Activated T-cell treated with anti-CD3 and anti-CD28 coated beads, Interleukin-2, amount 50 U/mL, for 72 hours (primary cell): Measurements from ENCODE around the gene COA3. TPM values are rescaled to one million over a fixed set of nuclear protein-coding genes. Genes with fewer than 3 reads are reported as not detected.
A peak's percentile ranks its signal among the peaks of the same experiment; 100 is the strongest.
"Not testable (repeated sequence)": the region's sequence is repeated elsewhere in the genome, so short reads cannot be mapped to it uniquely, and the experiment has no call there.

Experiments used
- ATAC-seq, 2 donors: fragments of 150-1000 bp; cut with Tn5 transposase; replicated peaks in 1 of 2; 2 replicates each; pipeline ENCODE4 v1.10.0; 2021; ENCODE audit warnings: moderate library complexity in 2 of 2, mild to moderate bottlenecking in 1 of 2
- DNase-seq, 2 donors: peaks; one replicate each; pipeline ENCODE4 v3.0.0; 2021 to 2022; ENCODE audit warnings: mixed read lengths in 1 of 2
- H3K27ac Mint-ChIP-seq: one replicate; pipeline ENCODE4 v1.8.0; 2022; ENCODE audit warnings: mild to moderate bottlenecking, moderate library complexity, mixed read lengths
- H3K27me3 Mint-ChIP-seq: one replicate; pipeline ENCODE4 v1.8.0; 2022; ENCODE audit warnings: low read depth, mixed read lengths
- H3K36me3 Mint-ChIP-seq, 2 donors: one replicate each; pipeline ENCODE4 v1.8.0; 2022; ENCODE audit warnings: mixed read lengths in 2 of 2, mild to moderate bottlenecking in 1 of 2; ENCODE audit not compliant: insufficient read depth in 2 of 2
- H3K4me1 Mint-ChIP-seq: one replicate; pipeline ENCODE4 v1.8.0; 2022; ENCODE audit warnings: low read depth, mixed read lengths
- H3K4me3 Mint-ChIP-seq, 2 donors: one replicate each; pipeline ENCODE4 v1.8.0; 2022; ENCODE audit warnings: mild to moderate bottlenecking in 2 of 2, mixed read lengths in 2 of 2, moderate library complexity in 2 of 2
- H3K9me3 Mint-ChIP-seq, 2 donors: one replicate each; pipeline ENCODE4 v1.8.0; 2022; ENCODE audit warnings: mixed read lengths in 2 of 2
- total RNA-seq, 2 donors: library from RNA; stranded (reverse); gene quantifications; one replicate each; pipeline ENCODE4 v1.2.3, GENCODE V29; 2022

COA3 gene
- total RNA-seq, 2 donors from 2014 or later, result 21.9 to 23.9 TPM

DNA sequence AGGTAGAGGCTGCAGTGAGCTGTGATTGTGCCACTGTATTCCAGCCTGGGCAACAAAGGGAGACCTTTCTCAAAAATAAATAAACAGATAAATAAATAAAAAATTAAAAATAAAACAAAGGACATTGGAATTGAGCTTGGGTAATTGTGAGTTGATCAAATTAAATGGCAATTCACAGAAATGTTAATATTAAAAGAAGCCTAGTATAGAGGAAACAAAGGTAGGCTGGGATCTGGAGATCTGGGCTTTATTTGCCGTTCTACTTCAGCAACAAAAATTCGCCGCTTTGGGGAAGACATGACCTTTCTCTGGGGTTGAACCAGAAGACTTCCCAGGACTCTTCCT is 25.6 kb downstream of the COA3 start:
- ATAC-seq, result peak; percentile 11 to 29
- no peaks in the 10 kb centered on the region for H3K9me3 Mint-ChIP-seq
- no peak for DNase-seq
- H3K27ac Mint-ChIP-seq, result peak overlapping the region; percentile 98
- peak overlapping the region; percentile 99 for H3K4me3 Mint-ChIP-seq
- peaks cover 8% of the 10 kb centered on the region for H3K27me3 Mint-ChIP-seq
- H3K36me3 Mint-ChIP-seq, result peaks cover 1 to 8% of the 10 kb centered on the region in 2 donors
- H3K4me1 Mint-ChIP-seq, result peaks cover 25% of the 10 kb centered on the region

DNA sequence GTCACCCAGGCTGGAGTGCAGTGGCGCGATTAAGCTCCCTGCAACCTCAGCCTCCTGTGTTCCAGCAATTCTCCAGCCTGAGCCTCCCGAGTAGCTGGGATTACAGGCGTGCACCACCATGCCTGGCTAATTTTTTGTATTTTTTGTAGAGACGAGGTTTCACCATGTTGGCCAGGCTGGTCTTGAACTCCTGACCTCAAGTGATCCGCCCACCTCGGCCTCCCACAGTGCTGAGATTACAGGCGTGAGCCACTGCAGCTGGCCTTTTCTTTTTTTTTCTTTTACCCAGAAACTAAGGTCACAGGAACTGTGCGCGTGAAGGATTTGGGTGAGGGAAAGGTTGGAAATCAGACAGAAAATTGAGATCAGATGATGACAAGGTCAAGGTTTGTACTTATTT is 28.5 kb downstream of the COA3 start:
- not testable (repeated sequence) for H3K36me3 Mint-ChIP-seq, H3K27ac Mint-ChIP-seq, DNase-seq, H3K9me3 Mint-ChIP-seq, H3K4me3 Mint-ChIP-seq, ATAC-seq
- Mint-ChIP-seq H3K4me1 (peaks cover 25% of the 10 kb centered on the region), H3K27me3 (peaks cover 25% of the 10 kb centered on the region)

DNA sequence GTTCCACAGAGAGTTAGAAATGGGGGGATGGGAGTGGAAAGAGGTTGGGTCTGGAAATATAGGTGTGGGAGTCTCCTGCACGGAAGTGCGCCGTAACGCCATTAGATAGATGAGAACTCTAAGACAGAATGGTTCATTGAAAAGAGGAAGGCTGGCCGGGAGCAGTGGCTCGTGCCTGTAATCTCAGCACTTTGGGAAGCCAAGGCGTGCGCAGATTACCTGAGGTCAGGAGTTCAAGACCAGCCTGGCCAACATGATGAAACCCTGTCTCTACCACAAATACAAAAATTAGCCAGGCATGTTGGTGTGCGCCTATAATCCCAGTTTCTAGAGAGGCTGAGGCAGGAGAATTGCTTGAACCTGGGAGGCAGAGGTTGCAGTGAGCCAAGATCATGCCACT is 30.5 kb downstream of the COA3 start:
- not testable (repeated sequence) for H3K36me3 Mint-ChIP-seq, DNase-seq, H3K4me3 Mint-ChIP-seq, ATAC-seq, H3K27ac Mint-ChIP-seq, H3K9me3 Mint-ChIP-seq
- H3K4me1 Mint-ChIP-seq, result peaks cover 13% of the 10 kb centered on the region
- H3K27me3 Mint-ChIP-seq, result peaks cover 40% of the 10 kb centered on the region

DNA sequence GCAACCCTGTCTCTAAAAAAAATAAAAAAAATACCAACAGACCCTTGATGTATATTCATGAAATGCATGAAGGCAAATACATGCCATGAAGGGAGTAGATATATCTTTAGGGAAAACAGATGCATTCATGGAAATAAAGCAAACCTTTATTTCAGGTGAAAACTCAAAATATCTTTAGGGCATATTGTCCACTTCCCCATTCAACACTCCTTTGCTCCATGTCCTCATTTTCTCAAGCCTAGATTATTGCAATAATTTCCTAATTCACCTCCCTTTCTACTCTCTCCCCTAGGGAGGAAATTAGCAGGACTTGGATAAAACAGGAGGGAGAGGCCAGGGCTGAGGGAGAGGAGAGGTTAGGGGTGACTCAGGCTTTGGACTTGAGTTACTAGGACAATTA is 31.0 kb downstream of the COA3 start:
- Mint-ChIP-seq H3K27me3 (peaks cover 45% of the 10 kb centered on the region), H3K27ac (no peak overlapping the region)

DNA sequence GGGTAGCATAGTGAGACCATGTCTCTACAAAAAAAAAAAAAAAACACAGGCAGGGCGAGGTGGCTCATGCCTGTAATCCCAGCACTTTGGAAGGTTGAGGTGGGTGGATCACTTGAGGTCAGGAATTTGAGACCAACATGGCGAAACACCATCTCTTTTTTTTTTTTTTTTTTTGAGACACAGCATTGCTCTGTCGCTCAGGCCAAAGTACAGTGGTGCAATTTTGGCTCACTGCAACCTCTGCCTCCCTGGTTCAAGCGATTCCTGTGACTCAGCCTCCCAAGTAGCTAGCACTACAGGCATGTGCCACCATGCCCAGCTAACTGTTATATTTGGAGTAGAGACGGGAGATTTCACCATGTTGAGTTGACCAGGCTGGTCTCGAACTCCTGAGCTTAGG is 32.4 kb downstream of the COA3 start:
- Mint-ChIP-seq H3K36me3 (no peaks in the 10 kb centered on the region), H3K9me3 (no peaks in the 10 kb centered on the region), H3K4me3 (no peak overlapping the region), H3K4me1 (no peaks in the 10 kb centered on the region), H3K27me3 (peaks cover 55% of the 10 kb centered on the region), H3K27ac (no peak overlapping the region)
- DNase-seq (no peak), ATAC-seq (no peak)

More for the DNA sequence above, 31.0 kb downstream of the COA3 start:
- ATAC-seq (no peak), DNase-seq (no peak)
- no peaks in the 10 kb centered on the region for H3K9me3 Mint-ChIP-seq
- no peak overlapping the region for H3K4me3 Mint-ChIP-seq
- H3K36me3 Mint-ChIP-seq, result no peaks in the 10 kb centered on the region
- peaks cover 8% of the 10 kb centered on the region for H3K4me1 Mint-ChIP-seq

DNA sequence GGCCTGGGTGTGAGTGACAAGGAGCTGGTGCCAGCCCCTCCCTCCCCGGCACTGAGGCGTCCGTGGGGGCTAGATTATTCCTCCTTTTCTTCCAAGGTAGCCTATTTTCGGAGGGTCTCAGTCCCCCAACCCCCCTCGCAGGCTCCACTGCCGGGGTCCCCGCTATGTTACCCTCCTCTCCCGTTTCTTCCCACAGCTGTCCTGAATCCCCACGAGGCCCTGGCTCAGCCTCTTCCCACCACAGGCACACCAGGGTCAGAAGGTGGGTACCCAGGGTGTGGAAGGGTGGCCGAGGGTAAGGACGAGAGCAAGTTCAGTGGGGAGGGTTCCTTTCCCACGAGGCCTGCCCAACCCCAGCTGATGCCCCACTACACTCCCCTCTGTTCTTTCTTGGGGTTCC is 36.9 kb downstream of the COA3 start:
- Mint-ChIP-seq H3K9me3 (no peaks in the 10 kb centered on the region), H3K4me3 (peak overlapping the region; percentile 36 to 53), H3K27me3 (peaks cover 72% of the 10 kb centered on the region), H3K27ac (no peak overlapping the region), H3K36me3 (no peaks in the 10 kb centered on the region), H3K4me1 (peaks cover 4% of the 10 kb centered on the region)
- ATAC-seq (no peak), DNase-seq (no peak)

DNA sequence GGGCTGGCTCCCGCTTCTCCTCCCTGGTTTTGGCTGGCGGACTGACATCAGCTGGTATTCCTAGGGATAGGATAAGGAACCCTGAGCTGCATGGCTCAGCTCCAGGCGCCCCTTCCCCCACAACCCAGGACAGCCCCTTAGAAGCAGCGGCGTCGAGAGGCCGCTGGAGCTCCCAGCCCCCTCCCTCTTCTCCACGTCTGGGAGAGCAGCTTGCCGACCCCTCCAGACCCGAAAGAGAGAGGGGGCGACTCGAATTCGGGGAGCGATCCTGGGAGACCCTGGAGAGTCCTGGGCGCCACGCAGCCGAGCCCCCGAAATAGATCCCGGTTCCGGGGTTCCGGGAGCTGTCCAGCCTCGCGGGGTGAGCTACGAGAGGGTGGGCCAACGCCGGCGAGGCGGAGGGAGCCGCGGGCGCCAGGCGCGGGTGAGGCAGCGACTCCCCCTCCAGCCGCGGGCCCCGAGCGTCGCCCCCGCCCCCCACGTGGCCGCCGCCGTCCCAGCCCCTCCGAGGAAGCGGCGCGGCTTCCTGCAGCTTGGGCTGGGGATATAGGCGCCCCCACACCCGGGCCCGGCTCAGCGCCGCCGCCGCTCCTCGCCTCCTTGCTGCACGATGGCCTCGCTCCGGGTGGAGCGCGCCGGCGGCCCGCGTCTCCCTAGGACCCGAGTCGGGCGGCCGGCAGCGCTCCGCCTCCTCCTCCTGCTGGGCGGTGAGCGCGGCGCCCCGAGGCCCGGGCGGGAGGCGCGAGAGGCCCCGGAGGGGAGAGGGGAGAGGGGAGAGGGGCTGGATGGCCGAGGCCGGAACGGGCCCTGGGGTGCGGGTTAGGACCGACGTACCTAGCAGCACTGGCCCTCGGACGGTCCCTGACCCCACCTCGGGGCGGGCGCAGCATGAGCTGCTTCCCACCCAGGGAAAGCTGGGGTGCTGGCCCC is 37.6 kb downstream of the COA3 start, which contains the start of gene RAMP2:
TSS of gene RAMP2 (plus strand) at position 576 of the 930 bp plus-strand sequence. CDS start at position 611, 35 bp downstream.
- H3K36me3 Mint-ChIP-seq, result no peaks in the 10 kb centered on the region

DNA sequence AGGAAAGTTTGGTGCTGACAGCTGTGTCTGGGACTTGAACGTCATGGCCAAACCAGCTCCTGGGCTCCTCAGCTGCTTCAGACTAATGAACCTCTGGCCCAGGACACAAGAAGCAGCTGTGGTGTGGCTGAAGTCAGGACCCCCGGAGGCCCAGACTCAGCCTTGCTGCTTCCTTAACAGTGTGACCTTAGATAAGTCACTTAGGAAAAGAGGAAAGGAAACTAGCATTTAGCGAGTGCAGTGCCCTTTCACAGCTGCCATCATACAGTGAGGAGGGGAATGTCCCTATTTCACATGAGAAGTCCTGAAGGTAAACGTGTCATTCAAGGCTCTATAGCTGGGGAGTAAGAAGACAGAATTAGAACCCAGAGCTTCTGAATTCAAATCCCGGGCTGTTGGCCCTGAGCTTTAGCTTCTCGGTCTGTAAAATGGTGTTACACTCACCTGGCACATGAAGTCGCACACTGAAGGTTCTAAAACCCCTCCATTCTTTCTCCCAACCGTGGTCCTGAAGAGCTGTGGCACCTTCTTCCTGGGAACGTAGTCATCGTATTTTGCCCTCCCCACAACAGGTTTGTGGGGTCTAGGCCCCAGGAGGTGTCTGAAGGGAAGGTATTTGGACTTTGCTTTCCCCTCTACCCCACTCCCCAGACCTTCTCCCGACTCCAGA is 38.4 kb downstream of the COA3 start:
- ATAC-seq, result no peak
- Mint-ChIP-seq H3K27me3 (peaks cover 72% of the 10 kb centered on the region), H3K27ac (no peak overlapping the region), H3K4me3 (peak overlapping the region; percentile 56 to 64), H3K36me3 (no peaks in the 10 kb centered on the region), H3K9me3 (no peaks in the 10 kb centered on the region), H3K4me1 (peaks cover 4% of the 10 kb centered on the region)
- DNase-seq, result no peak

More for the DNA sequence above, 37.6 kb downstream of the COA3 start, which contains the start of gene RAMP2:
- Mint-ChIP-seq H3K27ac (no peak within 1 kb of the TSS), H3K27me3 (peaks cover 75% of the 10 kb centered on the region), H3K4me3 (peak within 1 kb of the TSS; percentile 60 to 64), H3K9me3 (no peaks in the 10 kb centered on the region), H3K4me1 (peaks cover 4% of the 10 kb centered on the region)
- DNase-seq (peak; percentile 33 to 34), ATAC-seq (peak; percentile 50 to 54)

DNA sequence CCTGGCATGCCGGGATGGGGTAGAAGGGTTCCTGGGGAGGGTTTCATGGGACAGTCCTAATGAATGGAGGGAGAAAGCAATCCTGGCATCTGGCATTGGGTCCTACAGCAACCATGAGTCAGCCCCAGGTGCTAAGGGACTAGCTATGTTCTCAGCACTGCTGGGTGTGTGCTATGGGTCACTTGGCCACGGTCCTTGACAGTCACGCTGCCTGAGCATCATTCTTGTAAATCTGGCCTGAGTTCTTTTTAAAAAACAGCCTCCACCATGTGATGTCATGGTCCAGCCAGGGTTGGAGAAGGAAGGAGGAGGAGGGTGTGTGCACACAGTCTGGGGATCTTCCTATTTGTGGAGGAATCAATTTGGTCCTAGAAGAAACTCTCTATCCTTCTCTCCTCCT is 43.7 kb downstream of the COA3 start:
- Mint-ChIP-seq H3K27me3 (peaks cover 67% of the 10 kb centered on the region), H3K27ac (no peak overlapping the region), H3K9me3 (no peaks in the 10 kb centered on the region), H3K4me1 (no peaks in the 10 kb centered on the region), H3K36me3 (no peaks in the 10 kb centered on the region), H3K4me3 (no peak overlapping the region)
- ATAC-seq, result no peak
- DNase-seq, result no peak

DNA sequence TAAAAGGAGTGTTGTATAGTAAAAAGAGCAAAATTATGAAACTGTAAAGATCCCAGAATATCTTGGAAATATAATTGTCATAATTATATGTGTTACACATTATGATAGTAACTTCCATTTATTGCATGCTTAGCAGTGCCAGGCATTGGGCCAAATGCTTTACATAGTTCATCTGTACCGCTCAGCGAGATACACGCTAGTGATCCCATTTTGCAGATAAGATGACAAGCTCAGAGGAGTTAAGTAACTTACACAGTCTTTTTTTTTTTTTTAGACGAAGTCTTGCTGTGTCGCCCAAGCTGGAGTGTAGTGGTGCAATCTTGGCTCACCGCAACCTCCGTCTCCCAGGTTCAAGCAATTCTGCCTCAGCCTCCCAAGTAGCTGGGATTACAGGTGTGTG is 46.9 kb downstream of the COA3 start:
- Mint-ChIP-seq H3K4me3 (no peak overlapping the region), H3K36me3 (no peaks in the 10 kb centered on the region), H3K27me3 (peaks cover 56% of the 10 kb centered on the region), H3K4me1 (no peaks in the 10 kb centered on the region), H3K27ac (no peak overlapping the region), H3K9me3 (no peaks in the 10 kb centered on the region)
- DNase-seq (no peak), ATAC-seq (no peak)

DNA sequence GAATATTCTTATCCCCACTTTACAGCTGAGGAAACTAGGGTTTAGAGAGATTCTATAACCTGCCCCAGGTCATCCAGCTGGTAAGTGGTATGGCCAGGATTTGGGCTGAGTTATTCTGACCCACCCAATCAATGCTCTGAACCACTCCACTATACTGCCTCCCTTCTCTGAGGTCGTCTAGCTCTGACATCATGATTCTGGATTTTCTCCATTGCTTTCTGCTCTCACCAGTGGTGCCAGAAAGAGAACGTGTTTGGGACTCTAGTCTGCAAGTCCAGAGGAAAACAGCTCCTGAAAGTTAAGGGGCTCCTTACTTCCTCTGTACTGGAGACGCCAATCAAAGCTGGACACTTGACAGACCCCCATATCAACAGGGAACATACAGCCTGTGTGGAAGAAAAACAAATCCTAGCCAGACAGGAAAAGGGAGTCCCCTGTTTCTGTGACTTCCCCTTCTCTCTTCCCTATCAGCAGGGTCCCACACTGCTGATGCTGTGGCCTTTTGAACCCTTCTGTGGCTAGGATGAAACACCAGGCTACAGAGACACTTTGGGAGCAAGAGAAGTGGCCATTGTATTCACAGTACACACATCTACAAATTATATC is 47.7 kb downstream of the COA3 start:
- H3K27ac Mint-ChIP-seq, result no peak overlapping the region
- ATAC-seq, result no peak
- no peak for DNase-seq
- no peaks in the 10 kb centered on the region for H3K36me3 Mint-ChIP-seq
- H3K27me3 Mint-ChIP-seq, result peaks cover 50% of the 10 kb centered on the region
- H3K4me3 Mint-ChIP-seq, result no peak overlapping the region
- no peaks in the 10 kb centered on the region for H3K9me3 Mint-ChIP-seq
- no peaks in the 10 kb centered on the region for H3K4me1 Mint-ChIP-seq

DNA sequence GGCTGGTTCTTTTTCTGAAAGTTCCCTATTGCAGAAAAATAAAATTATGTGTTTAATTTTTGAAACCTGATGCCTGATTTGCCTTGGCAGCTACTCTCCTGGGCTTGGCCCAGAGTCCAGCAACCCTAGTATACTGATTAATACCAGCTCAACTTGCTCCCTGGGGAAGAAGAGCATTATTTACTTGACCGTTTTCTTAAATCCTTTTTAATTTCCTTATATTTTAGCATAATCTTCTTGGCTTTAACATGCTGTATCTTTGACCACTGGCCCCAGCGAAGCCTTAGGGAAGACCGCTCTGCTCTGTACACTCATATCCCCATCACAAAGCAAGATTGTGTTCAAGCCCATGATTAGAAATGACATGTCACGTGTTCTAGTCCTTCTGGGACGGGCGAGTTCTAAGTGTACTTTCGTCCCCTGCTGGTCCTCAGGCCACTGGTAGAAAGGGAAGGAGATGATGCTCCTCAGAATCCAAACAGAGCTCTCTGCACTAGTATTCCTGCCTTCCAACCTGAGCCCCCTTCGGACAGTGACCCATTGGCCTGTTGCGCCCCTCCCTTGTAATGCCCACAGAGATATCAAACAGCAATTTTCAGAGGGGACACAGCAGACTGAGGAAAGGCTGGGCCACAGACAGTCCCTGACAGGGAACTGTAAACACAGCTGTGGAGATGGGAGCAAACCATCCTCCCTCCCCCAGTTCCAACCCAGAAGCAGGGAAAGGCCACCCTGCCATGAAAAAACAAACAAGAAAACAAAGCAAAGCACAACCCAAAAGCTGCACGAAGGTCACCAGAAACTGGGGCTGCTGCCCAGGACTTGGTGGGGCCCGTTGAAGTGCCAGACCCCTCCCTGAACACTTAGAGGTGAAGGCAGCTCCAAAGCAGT is 49.4 kb downstream of the COA3 start:
- no peaks in the 10 kb centered on the region for H3K36me3 Mint-ChIP-seq
- H3K27me3 Mint-ChIP-seq, result peaks cover 39% of the 10 kb centered on the region
- H3K27ac Mint-ChIP-seq, result no peak overlapping the region
- no peak overlapping the region for H3K4me3 Mint-ChIP-seq
- peaks cover 10% of the 10 kb centered on the region for H3K4me1 Mint-ChIP-seq
- ATAC-seq, result no peak
- DNase-seq, result no peak
- no peaks in the 10 kb centered on the region for H3K9me3 Mint-ChIP-seq
